Embryonic facial prominence (tissue), 1 donor: ENCODE results near the gene FOSL1.
"Not testable (repeated sequence)": the region's sequence is repeated elsewhere in the genome, so short reads cannot be mapped to it uniquely, and the experiment has no call there.

Source experiments
- DNase-seq: peaks from one replicate; pipeline ENCODE4 v3.0.0-alpha.2; 2016; ENCODE audit errors: extremely low spot score

The FOSL1 gene

GRCh38 chr11:65896034-65896999 lies 3.9 kb downstream of the FOSL1 start:
- DNase-seq: no peak

GRCh38 chr11:65895482-65895981 lies 4.7 kb downstream of the FOSL1 start:
- no peak for DNase-seq

- DNase-seq: no peak
These were observed 6.1 kb downstream of the FOSL1 start for GRCh38 chr11:65894034-65894591.

GRCh38 chr11:65892661-65893317 lies 7.4 kb downstream of the FOSL1 start:
- no peak for DNase-seq

GRCh38 chr11:65892137-65892540 lies 8.0 kb downstream of the FOSL1 start:
- not testable (repeated sequence) for DNase-seq

- no peak for DNase-seq
These were observed 8.7 kb downstream of the FOSL1 start for GRCh38 chr11:65891219-65892136.

GRCh38 chr11:65890324-65891218 lies 9.6 kb downstream of the FOSL1 start, which contains the start of gene CCDC85B:
TSS of gene CCDC85B (plus strand) at chr11:65890673. CDS start at chr11:65890784, 111 bp downstream.
- DNase-seq: peak; percentile 91

GRCh38 chr11:65888163-65888814 lies 11.9 kb downstream of the FOSL1 start, which contains the start of gene FIBP:
TSS of gene FIBP (minus strand) at chr11:65888471. CDS start at chr11:65888418, 53 bp downstream.
- peak; percentile 94 for DNase-seq

GRCh38 chr11:65887723-65888162 lies 12.4 kb downstream of the FOSL1 start:
- no peak for DNase-seq

GRCh38 chr11:65886826-65887722 lies 13.1 kb downstream of the FOSL1 start:
- DNase-seq: no peak

GRCh38 chr11:65885808-65886536 lies 14.2 kb downstream of the FOSL1 start:
- DNase-seq: no peak

- no peak for DNase-seq
These were observed 15.0 kb downstream of the FOSL1 start for GRCh38 chr11:65885231-65885630.

- DNase-seq: no peak
These were observed 15.5 kb downstream of the FOSL1 start for GRCh38 chr11:65884716-65885092.

- no peak for DNase-seq
These were observed 16.1 kb downstream of the FOSL1 start for GRCh38 chr11:65883786-65884715.

- DNase-seq: no peak
These were observed 17.0 kb downstream of the FOSL1 start for GRCh38 chr11:65883058-65883761.
